Effector memory CD4-positive, alpha-beta T cell (primary cell): Measurements from ENCODE around the gene S1PR4.
A peak's percentile ranks its signal among the peaks of the same experiment; 100 is the strongest.

Experiments used
- DNase-seq, 3 donors: peaks; one replicate each; pipeline ENCODE4 v3.0.0-alpha.2; 2020
- H3K27ac ChIP-seq: 2 replicates; pipeline ENCODE4 v1.7.0; 2013; ENCODE audit warnings: mild to moderate bottlenecking, low read length, moderate library complexity; ENCODE audit not compliant: insufficient read depth, poor library complexity, severe bottlenecking
- H3K27me3 ChIP-seq: replicated peaks from 2 replicates; pipeline ENCODE4 v1.7.0; 2013; ENCODE audit warnings: mild to moderate bottlenecking, low read length; ENCODE audit not compliant: insufficient read depth, control insufficient read depth, poor library complexity, severe bottlenecking
- H3K36me3 ChIP-seq: 2 replicates; pipeline ENCODE4 v1.7.0; 2013; ENCODE audit warnings: mild to moderate bottlenecking, low read length, moderate library complexity; ENCODE audit not compliant: control insufficient read depth, insufficient read depth
- H3K4me1 ChIP-seq: 2 replicates; pipeline ENCODE4 v1.7.0; 2013; ENCODE audit warnings: low read length, mild to moderate bottlenecking; ENCODE audit not compliant: control insufficient read depth, insufficient read depth, poor library complexity, severe bottlenecking
- H3K4me3 ChIP-seq: 2 replicates; pipeline ENCODE4 v1.7.0; 2013; ENCODE audit warnings: low read length, low read depth, mild to moderate bottlenecking; ENCODE audit not compliant: insufficient read depth, poor library complexity, severe bottlenecking
- H3K9me3 ChIP-seq: 2 replicates; pipeline ENCODE4 v1.7.0; 2013; ENCODE audit warnings: mild to moderate bottlenecking, low read length, moderate library complexity; ENCODE audit not compliant: control insufficient read depth

Gene S1PR4

DNA sequence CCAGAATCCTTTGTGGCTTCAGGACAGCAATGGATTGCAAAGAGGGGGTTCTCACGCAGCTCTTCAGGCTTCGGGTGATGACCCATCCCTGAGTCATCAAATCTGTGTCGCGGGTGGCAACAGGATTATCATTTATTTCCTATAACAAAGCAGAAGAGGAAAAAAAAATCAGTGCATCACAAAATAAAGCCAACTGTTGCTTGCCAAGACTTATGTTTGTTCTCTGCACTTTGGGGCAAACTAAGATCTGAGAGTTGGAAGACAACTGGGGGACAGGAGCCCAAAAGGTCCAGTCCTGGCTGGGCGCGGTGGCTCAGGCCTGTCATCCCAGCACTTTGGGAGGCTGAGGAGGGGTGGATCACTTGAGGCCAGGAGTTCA, 36.3 kb upstream of the S1PR4 start:
- DNase-seq = no peak
- Histone ChIP-seq H3K27ac (peak overlapping the region; percentile 57), H3K36me3 (no peaks in the 10 kb centered on the region), H3K4me3 (no peak overlapping the region), H3K4me1 (peaks cover 19% of the 10 kb centered on the region), H3K27me3 (no peaks in the 10 kb centered on the region), H3K9me3 (no peaks in the 10 kb centered on the region)

DNA sequence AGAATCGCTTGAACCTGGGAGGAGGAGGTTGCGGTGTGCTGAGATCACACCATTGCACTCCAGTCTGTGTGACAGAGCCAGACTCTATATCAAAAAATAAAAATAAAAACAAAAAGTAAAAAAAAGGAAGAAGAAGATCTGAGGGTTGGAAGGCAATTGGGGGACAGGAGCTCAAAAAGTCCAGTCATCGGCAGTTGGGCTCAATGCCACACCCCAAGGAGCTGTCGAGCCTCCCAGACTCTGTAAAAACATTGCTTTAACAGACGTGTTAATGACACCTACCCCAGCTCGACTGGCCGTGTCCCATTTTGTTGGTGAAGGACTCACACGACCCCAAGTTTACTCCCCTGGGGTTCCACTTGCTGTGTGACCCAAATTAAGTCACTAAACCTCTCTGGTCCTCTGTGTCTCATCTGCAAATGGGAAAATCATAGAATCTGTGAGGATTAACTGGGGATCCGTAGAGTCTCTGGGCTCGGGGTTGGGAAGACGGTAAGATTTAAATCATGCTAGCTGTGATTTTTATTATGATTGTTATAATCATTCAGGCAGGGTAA, 35.7 kb upstream of the S1PR4 start:
- H3K4me3 ChIP-seq = no peak overlapping the region
- H3K27ac ChIP-seq = no peak overlapping the region
- peaks cover 19% of the 10 kb centered on the region for H3K4me1 ChIP-seq
- no peak for DNase-seq
- H3K27me3 ChIP-seq = no peaks in the 10 kb centered on the region
- no peaks in the 10 kb centered on the region for H3K9me3 ChIP-seq
- H3K36me3 ChIP-seq = no peaks in the 10 kb centered on the region

DNA sequence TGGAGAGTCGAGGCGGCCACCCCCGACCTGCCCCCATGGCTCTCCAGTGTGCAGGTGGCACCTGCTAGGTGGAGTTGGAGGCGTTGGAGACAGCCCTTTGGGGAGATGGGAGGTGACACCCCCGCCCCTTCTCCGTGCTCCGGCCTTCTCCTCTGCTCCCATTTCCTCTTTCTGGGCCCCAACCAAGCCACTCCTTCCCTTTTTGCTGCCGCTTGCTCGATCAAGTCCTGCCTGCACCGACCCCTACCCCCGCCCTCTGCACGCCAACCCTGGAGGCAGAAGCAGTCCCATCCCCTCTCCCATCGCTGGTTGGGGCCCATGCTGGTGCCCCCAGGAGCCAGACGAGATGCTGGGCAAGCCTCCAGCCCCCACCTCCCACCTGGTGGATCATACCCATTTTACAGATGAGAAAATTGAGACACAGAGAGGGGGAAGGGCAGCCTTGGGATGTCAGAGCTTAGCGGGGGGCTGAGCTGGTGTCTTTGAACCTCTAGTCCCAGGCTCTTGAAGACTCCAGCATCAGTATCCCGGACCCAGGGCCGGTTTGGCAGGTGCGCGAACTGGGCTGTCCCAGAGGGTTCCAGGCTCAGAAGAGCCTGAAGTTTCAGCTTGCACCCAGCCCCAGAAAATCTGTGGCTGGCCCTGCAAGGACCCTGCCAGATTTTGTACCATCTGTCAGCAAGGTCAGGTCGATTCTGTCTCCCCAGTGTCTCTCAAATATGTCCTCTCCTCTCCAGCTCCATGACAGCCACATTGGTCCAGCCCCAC, 32.5 kb upstream of the S1PR4 start:
- H3K4me3 ChIP-seq = no peak overlapping the region
- H3K4me1 ChIP-seq = peaks cover 18% of the 10 kb centered on the region
- H3K27me3 ChIP-seq = no peaks in the 10 kb centered on the region
- no peaks in the 10 kb centered on the region for H3K36me3 ChIP-seq
- H3K27ac ChIP-seq = no peak overlapping the region
- DNase-seq = no peak
- no peaks in the 10 kb centered on the region for H3K9me3 ChIP-seq

DNA sequence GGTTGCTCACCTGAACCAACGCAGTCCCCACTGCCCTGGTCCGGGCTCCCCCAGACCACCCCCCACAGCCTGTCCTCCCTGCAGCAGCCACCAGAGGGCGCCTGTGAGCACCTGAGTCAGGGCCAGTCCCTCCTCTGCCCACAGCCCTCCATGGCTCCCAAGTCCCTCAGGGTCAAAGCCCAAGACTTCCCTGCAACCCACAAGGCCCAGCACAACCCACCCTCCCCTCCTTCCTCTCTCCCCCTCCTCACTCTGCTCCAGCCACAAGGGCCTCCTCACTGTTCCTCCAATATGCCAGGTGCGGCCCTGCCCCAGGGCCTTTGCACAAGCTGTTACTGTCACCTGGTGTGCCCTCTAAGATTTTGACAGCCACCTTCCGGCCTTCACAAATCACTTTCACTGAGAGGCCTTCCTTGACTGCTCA, 31.9 kb upstream of the S1PR4 start:
- H3K4me1 ChIP-seq = peaks cover 12% of the 10 kb centered on the region
- H3K27me3 ChIP-seq = no peaks in the 10 kb centered on the region
- H3K4me3 ChIP-seq = no peak overlapping the region
- H3K27ac ChIP-seq = no peak overlapping the region
- DNase-seq = peak; percentile 40 to 63 (median 52)
- H3K9me3 ChIP-seq = no peaks in the 10 kb centered on the region
- H3K36me3 ChIP-seq = no peaks in the 10 kb centered on the region

DNA sequence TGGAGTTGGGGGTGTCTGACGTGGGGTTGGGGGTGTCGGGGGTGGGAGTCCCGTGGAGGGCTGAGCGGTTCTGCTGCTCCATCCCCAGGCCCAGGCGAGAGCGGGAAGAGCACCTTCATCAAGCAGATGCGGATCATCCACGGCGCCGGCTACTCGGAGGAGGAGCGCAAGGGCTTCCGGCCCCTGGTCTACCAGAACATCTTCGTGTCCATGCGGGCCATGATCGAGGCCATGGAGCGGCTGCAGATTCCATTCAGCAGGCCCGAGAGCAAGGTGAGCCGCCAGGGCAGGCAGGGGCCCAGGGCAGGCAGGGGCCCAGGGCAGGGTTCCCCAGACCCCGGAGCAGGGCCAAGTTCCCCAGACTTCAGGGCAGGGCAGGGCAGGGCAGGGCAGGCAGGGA, 30.1 kb upstream of the S1PR4 start:
- Histone ChIP-seq H3K27ac (no peak overlapping the region), H3K4me1 (peaks cover 15% of the 10 kb centered on the region), H3K9me3 (no peaks in the 10 kb centered on the region), H3K4me3 (no peak overlapping the region), H3K27me3 (no peaks in the 10 kb centered on the region), H3K36me3 (no peaks in the 10 kb centered on the region)
- DNase-seq = no peak

DNA sequence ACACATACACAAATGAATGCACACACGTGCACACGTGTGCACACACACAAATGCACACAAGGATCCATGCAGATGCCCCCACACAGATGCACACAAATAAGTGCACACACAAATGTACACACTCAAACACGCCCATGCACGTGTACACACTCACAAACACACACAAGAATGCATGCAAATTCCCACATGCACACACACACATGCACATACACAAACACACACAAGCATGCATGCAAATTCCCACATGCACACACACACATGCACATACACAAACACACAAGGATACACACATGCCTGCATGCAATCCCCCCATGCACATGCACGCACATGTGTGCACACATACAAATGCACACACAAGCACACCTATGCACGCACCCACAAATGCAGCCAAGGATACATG, 29.5 kb upstream of the S1PR4 start:
- no peaks in the 10 kb centered on the region for H3K36me3 ChIP-seq
- H3K4me1 ChIP-seq = peaks cover 21% of the 10 kb centered on the region
- H3K4me3 ChIP-seq = no peak overlapping the region
- no peaks in the 10 kb centered on the region for H3K27me3 ChIP-seq
- no peak overlapping the region for H3K27ac ChIP-seq
- no peak for DNase-seq
- no peaks in the 10 kb centered on the region for H3K9me3 ChIP-seq

DNA sequence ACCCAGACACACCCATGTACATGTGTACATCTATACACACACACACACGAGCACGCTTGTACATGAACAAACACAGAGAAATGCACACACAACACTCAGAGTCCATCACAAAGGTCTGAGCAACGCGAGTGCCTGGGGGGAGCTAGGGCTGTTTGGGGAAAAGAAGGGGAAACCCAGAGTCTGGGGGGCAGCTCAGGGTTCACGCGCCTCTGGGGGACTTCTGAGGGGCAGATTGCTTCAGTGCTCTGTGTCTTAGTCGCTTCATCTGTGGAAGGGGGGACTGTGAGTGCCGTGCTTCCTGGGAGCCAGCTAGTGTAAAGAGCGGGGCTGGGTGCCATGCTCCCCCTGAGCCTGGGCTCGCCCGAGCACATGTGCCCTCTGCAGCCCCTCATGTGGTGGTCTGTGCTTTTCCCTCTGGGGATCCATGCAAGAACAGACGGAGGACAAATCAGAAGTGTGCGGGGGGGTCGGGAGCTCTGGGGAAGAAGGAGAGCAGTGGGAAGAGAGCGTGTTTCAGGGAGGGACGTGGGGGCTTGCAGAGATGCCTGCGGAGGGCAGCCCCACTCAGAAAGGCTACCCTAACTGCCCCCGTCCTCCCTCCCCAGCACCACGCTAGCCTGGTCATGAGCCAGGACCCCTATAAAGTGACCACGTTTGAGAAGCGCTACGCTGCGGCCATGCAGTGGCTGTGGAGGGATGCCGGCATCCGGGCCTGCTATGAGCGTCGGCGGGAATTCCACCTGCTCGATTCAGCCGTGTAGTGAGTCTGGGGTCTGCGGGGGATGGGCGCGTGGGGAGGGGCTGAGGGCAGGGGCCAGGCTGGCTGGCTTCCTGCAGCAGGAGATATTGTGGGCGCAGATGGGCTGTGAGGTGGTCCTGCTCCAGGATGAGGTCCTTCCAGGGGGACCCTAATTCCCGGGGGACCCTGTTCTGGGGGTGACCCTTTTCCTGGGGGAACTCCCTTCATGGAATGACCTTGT, 28.8 kb upstream of the S1PR4 start:
- Histone ChIP-seq H3K4me3 (no peak overlapping the region), H3K27ac (no peak overlapping the region), H3K36me3 (no peaks in the 10 kb centered on the region), H3K27me3 (no peaks in the 10 kb centered on the region), H3K4me1 (peaks cover 25% of the 10 kb centered on the region), H3K9me3 (no peaks in the 10 kb centered on the region)
- no peak for DNase-seq

DNA sequence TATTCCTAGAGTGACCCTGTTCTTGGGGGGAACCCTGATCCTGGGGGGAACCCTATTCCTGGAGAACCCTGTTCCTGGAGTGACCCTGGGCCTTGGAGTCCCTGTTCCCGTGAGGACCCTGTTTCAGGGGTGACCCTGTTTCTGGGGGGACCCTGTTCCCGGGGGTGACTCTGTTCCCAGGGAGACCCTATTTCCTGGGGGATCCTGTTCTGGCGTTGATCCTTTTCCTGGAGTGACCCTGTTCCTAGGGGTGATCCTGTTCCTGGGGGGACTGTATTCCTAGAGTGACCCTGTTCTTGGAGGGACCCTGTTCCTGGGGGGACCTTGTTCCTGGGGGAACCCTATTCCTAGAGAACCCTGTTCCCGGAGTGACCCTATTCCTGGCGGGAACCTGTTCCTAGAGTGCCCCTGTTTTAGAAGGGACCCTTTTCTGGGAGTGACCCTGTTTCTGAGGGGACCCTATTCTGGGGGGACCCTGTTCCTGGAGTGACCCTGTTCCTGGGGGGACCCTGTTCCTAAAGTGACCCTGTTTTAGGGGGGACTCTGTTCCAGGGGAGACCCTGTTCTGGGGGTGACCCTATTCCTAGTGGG, 27.7 kb upstream of the S1PR4 start:
- no peak overlapping the region for H3K27ac ChIP-seq
- H3K4me3 ChIP-seq = no peak overlapping the region
- H3K4me1 ChIP-seq = peaks cover 36% of the 10 kb centered on the region

DNA sequence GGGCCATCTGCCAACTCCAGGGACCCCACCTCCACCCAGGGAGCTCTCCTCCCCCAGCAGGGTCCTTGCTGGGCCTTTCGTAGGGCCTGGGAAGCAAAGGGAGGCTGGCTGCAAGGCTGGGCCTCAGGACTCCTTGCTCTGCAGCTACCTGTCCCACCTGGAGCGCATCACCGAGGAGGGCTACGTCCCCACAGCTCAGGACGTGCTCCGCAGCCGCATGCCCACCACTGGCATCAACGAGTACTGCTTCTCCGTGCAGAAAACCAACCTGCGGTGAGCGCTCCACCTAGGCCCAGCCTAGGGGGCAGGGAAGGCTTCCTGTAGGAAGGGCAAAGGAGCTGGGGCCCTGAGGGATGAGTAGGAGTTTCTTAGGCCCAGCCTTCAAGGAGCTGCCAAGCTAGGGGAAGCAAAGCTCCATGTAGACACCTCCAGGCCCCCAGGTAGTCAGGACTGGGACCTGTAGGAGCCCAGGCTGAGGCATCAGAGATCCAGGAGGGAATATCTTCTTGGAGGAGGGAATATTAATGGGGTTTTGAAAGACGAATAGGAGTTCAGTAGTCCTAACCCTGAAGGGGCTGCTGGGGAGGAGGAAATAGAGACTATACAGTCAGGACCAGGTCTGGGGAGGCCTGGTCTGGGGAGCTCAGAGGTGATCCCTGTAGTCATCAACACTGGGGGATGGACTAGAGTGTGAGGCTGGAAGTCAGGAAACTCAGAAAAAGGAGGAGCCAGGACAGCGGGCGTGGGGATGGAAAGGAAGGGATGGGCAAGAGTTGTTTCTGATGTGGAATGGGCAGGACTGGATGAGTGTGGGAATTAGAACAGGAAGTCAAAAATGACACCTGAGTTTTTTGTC, 26.8 kb upstream of the S1PR4 start:
- peaks cover 32% of the 10 kb centered on the region for H3K4me1 ChIP-seq

More for the DNA sequence above, 27.7 kb upstream of the S1PR4 start:
- Histone ChIP-seq H3K9me3 (no peaks in the 10 kb centered on the region), H3K27me3 (no peaks in the 10 kb centered on the region), H3K36me3 (no peaks in the 10 kb centered on the region)
- DNase-seq = no peak

More for the DNA sequence above, 26.8 kb upstream of the S1PR4 start:
- DNase-seq = no peak
- no peaks in the 10 kb centered on the region for H3K36me3 ChIP-seq
- H3K9me3 ChIP-seq = no peaks in the 10 kb centered on the region
- H3K4me3 ChIP-seq = no peak overlapping the region
- no peaks in the 10 kb centered on the region for H3K27me3 ChIP-seq
- no peak overlapping the region for H3K27ac ChIP-seq
